HG02759 (cell line): ENCODE measurements around the gene GANC.

Experiments used
- ATAC-seq: cut with Tn5 transposase; IDR thresholded peaks from one replicate; pipeline ENCODE4 v1.9.1; 2021; ENCODE audit warnings: mild to moderate bottlenecking, moderate library complexity; ENCODE audit not compliant: unreplicated experiment

GANC gene

DNA sequence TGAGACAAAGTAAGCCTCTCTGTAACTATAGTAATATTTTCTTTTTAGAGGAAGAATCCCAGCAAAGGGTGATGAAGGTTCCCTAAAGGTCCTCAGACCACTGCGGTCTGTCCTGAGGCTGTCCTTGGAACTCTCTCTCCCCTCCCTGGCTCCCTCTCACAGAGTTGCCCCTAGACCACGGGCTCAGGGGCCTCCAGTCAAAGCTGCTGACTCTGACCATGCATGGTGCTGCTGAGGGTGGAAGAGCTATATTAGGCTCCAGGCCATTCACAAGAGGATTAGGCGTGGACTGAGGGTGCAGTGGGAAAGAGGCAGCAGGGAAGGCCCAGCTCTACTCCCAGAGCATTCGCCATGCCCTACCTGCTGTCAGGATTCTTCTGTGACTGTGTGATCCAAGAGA lies 100.9 kb downstream of the GANC start:
- no peak for ATAC-seq

DNA sequence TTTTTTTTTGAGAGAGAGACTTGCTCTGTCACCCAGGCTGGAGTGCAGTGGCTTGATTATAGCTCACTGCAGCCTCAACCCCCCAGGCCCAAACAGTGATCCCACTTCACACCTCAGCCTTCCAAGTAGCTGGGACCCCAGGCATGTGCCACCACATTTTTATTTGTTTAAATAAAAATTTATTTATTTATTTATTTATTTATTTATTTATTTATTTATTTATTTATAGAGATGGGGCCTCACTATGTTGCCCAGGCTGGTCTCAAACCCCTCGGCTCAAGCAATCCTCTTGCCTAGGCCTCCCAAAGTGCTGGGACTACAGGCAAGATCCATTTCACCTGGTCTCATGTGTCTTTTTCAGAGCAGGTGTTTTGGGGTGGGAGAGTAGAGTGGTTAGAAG lies 101.8 kb downstream of the GANC start:
- ATAC-seq: no peak

DNA sequence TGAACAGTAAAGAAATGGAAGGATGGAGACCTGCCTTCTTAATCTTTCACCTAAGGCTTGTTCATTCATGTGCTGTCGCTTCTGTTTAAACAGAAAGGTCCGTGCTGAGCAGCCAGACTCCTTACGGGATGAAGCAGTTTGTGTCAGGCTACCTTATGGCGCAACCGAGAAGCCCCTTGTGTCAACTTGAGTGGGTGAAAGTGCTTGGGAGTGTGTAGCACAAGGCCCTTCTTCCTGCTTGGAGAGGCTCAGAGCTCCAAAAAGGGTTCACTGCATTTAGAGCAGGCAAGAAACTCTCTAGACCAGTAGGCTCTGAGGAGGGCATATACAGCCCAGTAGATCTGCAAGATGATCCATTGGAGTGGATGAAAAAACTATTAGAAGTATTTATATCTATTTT lies 102.3 kb downstream of the GANC start:
- ATAC-seq: no peak

DNA sequence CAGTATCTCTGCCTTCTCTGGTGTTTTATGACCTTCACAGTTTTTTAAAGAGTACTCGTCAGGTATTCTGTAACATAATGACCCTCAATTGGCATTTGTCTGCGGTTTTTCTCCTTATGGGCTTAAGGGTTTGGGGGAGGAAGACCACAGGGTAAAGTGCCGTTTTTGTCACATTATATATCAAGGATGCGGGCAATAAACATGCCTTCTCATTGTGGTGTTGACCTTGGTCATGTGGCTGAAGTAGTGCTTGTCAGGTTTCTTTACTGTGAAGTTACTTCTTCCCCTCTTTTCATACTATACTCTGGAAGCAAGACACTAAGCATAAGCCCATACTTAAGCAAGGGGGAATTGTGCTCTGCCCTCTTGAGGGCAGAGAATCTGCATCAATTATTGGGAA lies 102.9 kb downstream of the GANC start:
- ATAC-seq: no peak

DNA sequence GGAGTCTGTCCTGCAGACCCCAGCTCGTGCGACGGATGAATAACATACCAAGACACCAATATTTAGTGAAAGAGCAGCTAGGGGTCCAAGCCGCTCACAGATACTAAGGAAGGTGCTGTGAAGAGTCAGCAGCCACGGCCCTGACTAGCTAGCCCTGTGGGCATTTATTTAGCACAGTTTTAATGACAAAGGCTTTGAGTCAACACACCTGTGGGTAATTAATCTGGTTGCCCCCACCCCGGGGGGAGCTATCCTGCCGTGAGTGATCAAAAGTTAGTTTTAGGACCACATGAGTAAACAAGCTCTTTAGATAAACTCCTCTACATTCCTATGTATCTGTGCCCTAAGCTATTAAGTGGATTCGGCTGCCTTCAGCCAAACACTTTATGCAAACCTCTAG lies 105.0 kb downstream of the GANC start:
- ATAC-seq: no peak

DNA sequence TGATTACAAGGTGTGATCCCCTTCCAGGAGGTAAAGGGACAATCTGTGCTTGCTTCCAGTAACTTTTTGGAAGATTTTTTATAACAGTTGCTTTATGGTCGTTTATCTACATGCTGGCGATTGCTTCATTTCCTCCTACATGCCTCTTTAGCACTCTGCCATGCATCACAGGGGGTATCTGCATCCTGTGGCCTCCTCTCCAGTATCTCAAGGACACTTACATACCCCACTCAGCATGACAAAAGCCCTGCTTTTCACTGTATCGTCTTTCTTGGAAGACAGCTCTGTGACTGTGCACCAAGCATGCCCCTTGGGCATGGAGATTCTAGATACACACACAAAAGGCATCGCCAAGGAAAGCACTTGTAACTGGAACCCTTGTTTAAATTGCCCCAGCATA lies 111.6 kb downstream of the GANC start:
- ATAC-seq: no peak

DNA sequence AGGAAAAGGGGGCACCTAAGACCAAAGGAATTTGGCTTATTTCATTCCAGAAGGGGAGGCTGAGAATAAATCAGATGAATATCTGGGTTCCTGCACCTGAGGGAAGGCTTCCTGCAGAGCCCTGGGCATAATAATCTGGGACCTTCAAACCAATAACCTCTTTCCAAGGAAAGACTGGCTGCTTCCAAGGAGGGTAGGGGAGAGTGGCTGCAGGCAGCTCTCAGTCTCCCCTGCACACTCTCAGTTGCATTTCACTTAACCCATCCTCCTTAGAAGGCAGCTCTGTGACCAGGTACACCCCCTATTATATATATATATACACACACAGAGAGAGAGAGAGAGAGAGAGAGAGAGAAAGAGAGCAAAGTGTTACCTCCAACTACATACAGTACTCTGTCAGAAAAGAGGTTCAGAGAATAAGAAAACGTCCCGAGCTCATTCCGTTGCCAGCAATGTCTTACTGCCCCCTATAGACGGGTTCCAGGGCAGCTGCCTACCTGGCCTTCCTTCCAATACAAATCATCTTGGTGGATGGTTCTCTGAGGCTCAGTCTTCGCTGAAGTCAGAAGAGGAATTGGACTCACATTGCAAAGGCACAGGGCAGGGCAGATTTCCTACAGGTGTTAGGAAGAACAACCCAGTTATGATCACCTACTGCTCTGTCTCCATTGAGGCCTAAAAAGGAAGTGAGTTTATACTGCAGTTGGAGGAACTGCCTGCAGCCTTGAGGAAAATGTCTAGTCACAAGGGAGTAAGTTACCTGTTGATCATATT lies 112.4 kb downstream of the GANC start:
- ATAC-seq: no peak

DNA sequence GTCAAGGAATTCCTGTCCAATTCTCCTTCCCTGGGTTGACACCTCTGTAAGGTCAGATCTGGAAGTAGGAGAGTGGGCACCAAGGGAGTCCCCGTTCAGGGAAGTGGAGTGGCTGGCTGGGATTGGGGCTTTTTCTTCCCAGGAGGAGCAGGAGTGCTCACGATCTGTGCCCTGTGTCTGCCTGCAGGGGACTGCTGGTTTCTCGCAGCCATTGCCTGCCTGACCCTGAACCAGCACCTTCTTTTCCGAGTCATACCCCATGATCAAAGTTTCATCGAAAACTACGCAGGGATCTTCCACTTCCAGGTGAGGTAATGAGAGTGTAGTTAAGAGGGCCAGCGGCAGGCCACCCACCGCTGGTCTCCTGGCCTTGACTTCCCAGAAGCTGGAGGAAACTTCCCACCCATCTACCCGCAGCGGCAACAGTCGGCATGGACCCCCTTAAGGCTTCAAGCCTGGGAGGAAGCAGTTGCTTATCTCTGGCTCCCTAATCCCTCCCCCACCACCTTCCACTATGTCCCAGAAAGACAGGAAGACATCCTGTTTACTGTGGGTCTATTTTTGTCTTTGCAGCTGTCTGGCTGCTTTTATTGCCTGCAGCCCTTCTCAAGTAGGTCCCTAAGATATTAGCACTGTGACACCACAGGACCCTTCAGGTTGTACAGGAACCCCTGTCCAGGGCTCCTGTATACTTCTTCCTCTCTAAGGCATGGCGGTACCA lies 113.1 kb downstream of the GANC start:
- ATAC-seq: no peak

DNA sequence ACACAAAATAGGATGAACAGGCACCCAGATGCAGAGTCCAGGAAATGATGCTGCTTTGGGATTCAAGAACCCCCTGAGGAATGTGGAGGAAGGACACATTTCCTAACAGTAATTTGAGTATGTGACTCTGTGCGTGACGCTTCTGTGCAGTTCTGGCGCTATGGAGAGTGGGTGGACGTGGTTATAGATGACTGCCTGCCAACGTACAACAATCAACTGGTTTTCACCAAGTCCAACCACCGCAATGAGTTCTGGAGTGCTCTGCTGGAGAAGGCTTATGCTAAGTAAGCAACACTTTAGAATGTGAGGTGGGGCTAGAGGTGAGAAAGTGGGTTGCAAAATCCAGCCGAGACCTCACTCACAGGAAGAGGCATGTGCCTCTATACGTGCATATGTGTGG lies 114.6 kb downstream of the GANC start:
- ATAC-seq: no peak

DNA sequence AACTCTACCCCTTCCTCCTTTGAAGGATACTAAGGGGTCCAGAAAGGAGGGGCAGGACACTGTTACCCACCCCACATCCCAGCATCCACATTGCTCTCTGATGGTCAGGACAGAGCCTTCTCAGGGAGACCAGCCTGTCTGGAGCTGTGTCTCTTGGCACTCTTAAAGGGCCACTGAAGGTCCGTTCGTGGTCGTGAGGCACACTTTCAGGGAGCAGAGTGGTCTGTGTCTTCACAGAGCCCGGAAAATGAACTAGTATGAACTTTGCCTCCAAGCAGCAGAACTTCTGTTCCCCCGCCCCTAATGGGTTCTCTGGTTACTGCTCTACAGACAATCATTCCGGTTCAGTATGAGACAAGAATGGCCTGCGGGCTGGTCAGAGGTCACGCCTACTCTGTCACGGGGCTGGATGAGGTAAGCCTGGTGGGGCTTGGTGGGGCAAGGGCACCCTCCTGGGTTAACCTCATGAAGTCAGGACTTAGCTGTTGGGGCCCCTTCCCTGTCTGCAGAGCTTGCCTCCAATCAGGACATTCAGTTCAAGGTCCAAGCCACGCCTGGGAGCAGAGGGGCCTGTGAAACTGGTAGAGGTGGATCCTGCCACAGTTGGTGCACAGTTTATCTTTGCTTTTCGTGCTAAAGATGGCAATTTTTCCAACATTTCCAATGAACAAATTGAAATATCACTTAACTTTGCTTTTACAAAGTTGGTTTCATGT lies 119.5 kb downstream of the GANC start:
- no peak for ATAC-seq

DNA sequence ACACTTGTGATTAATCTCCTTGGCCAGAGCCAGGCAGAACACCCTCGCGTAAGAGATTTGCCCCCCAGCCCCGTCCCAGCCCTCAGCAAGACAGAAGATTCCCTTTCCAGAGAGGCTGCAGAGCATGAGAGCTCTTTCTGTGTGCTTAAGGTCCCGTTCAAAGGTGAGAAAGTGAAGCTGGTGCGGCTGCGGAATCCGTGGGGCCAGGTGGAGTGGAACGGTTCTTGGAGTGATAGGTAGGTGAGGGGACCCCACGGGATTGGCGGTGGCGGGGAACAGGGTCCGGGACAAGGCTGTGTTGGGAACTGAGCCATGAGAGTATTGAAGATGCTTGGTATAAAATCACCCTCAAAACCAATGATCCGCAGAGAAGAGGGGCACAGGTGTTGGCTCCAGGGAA lies 121.1 kb downstream of the GANC start:
- ATAC-seq: no peak

DNA sequence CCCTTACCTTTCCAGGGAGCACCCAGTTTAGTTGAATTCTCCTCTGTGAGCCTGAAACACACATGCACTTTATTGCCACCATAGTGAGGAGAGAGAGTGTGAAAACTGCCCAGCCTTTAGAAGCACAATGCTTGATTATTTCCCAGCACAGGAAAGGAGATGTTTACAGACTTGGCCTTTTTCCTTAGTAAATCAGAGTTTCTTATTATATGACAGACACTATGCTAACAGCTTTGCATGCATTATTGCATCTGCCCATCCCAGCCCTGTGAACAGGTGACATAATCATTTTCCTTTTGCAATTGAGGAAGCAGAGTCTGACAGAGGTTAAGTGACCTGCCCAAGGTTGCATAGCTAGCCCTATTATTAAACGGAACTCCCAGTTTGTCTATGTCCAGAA lies 122.8 kb downstream of the GANC start:
- no peak for ATAC-seq

DNA sequence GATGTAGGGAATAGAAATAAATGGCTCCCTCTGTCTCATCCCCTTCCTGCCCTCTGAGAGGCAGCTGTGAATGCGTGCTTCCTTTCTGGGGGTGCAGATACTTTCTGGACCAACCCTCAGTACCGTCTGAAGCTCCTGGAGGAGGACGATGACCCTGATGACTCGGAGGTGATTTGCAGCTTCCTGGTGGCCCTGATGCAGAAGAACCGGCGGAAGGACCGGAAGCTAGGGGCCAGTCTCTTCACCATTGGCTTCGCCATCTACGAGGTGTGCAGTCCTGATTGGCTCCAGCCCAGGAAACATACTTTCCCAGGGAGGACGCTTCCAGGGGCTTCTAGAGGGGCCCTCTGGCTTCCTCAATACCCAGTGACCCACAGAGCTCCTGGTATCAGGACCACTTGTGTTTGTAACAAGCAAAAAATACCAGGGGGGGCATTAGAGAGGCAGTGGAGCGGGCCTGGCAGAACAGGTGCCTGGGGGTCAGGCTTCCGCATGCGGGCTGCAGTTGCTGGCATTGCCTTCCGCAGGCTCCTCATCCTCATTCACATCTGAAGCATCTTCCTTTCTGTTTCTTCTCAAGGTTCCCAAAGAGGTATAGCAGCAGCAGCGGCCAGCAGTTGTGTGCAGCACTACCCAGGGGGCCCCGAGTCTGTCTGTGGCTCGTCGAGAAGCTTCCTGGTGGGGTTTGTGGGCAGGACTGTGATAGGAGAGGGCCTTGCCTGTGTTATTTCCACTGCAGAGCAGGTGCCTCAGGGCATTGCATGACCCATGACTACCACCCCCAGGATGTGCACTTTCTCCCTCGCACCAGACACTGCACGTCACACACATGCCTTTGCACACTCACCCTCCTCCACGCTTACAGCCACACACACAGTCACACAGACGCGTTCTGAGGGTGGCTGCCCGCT lies 128.8 kb downstream of the GANC start:
- ATAC-seq: no peak

DNA sequence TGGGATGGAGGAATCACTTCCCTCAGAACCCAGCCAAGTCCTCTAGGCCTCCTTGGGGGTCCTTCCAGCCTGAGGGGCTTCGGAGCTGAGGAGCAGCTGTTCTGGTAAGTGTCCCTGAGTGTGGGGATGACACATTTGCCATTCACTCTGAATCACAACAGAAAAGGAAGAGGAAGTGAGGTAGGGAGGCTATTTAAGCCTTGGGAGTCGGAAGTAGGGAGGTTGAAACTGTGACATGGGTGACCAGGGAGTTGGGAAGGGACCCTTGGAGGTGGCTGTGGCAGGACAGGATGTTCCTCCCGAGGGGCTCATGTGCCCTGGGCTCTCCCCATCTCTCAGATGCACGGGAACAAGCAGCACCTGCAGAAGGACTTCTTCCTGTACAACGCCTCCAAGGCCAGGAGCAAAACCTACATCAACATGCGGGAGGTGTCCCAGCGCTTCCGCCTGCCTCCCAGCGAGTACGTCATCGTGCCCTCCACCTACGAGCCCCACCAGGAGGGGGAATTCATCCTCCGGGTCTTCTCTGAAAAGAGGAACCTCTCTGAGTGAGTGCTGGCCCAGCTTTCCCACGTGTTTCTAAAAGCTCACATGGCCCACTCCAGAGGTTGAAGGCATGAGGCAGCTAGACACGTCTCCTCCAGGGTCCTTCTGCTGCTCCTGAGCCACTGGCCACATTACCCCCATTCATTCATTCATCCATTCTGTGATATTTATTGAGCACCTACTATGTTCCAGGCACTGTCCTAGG lies 129.6 kb downstream of the GANC start:
- ATAC-seq: no peak

DNA sequence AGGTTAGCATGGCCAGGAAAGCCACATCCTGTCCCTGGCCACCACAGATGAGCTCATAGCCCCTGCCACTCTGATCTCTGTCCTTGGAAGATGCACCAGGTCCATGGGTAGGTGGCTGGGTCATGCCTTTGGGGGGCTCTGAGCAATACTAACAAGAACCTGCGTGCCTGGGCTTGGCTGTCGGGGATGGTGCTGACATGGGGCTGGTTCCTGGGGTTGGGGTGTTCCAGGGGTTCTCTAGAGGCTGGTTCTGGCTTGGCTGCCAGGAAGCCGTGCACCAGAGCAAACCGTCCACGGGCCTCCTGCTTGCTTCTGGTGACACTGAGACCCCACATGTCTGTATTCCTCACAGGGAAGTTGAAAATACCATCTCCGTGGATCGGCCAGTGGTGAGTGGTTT lies 130.4 kb downstream of the GANC start:
- no peak for ATAC-seq

DNA sequence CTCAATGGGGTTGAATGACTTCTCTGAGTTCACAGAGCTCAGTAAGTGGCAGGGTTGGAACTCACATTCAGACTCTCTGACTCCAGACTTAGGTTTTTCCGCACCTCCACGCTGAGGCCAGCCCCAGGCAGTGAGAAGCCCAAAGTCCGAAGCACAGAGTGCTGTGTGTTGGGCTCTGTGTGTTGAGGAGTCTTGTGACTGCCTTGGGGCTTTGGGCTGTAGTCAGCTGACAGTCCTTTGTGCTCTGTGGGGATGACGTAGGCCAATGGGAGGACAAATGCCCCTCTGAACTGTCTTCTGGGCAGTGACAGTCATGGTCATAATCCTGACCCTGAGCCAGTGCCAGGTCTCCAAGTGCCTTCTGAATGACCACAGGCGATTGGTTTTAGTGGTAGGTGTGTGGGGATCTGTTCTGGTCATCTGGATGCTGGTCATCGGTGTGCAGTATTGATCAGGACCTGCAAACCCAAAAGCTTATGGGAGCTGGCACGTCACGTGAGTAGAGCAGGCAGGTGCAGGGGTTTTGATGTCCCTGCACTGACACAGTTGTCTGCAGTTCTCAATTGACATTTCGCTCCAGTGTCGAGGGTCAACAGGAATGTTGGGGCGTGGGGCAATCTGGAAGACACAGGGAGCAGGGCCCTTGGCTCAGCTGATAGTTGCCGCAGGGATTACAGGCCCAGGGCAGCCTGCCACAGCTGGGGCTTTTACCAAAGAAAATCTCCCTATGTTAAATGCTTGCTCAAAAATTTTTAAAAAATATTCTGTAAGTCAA lies 131.6 kb downstream of the GANC start:
- no peak for ATAC-seq

DNA sequence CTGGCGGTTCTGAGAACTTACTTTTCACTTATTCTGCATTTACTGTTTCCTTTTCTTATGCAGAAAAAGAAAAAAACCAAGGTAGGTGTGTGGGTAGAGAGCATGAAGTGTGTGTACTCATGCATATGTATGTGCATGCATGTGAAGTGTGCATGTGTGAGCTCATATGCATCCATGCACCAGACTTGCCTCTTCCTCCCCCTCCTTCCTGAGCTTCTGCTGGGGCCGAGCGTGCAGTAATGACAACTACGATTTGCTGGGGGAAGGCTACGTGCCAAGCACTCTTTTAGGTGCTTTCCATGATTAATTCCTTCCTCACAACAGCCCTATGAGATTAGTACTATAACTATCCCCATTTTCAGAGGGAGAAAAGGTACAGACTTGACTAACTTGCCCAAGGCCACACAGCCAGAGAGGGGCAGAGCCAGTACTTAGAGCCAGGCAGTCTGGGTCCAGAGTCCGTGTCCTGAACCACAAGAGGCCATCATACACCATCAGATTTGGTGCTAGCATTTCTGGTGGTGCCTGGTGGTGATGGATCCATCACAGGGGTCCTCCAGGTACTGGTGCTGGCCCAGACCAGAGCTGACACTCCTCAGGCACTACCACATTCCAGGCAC lies 133.0 kb downstream of the GANC start:
- no peak for ATAC-seq
